Adrenal gland (tissue), 12 donors: ENCODE results near the gene IFIT1B. TPM values are rescaled to one million over a fixed set of nuclear protein-coding genes. Genes with fewer than 3 reads are reported as not detected.

Experiments used
- DNase-seq, 7 donors: peaks; one replicate each; pipeline ENCODE4 v3.0.0-alpha.2; 2019 to 2020
- H3K27ac ChIP-seq, 5 donors: fragments of 200-600 bp; sonication (generic) in 4 of 5; 1 replicate in 3 of 5; 2 replicates in 2 of 5; pipeline versions ENCODE4 v1.5.1 to v1.8.0; 2016 to 2020; ENCODE audit warnings: mild to moderate bottlenecking in 1 of 5
- H3K27me3 ChIP-seq: fragments of 200-600 bp; 2 replicates; pipeline ENCODE4 v1.8.0; 2021
- H3K36me3 ChIP-seq, 2 donors: fragments of 200-600 bp; replicated peaks in 1 of 2; 1 replicate in 1 of 2; 2 replicates in 1 of 2; pipeline versions ENCODE4 v1.5.1 to v1.8.0; 2018 to 2022
- H3K4me1 ChIP-seq, 2 donors: fragments of 200-600 bp; replicated peaks in 1 of 2; 1 replicate in 1 of 2; 2 replicates in 1 of 2; pipeline versions ENCODE4 v1.5.1 to v1.8.0; 2018 to 2021
- H3K4me3 ChIP-seq, 4 donors: fragments of 200-600 bp; sonication (generic) in 3 of 4; one replicate each; pipeline ENCODE4 v1.5.1; 2016 to 2018
- H3K9me3 ChIP-seq, 3 donors: fragments of 200-600 bp; sonication (generic) in 1 of 3; replicated peaks in 1 of 3; 1 replicate in 2 of 3; 2 replicates in 1 of 3; pipeline versions ENCODE4 v1.5.1 to v1.8.0; 2016 to 2021
- POLR2A ChIP-seq, 2 donors: fragments of 450-650 bp; IDR thresholded peaks; one replicate each; pipeline ENCODE4 v1.6.1; 2017; ENCODE audit warnings: antibody characterized with exemption in 2 of 2, mild to moderate bottlenecking in 2 of 2, moderate library complexity in 1 of 2
- WGBS, 4 donors: extraction: QIAGEN DNeasy Blood & Tissue Kit in 2 of 4; methylation state at CpG; one replicate each; pipeline versions ENCODE4 v1.1.5 to v1.1.7; 2013 to 2017; 5-methylcytosine and 5-hydroxymethylcytosine counted together
- intact Hi-C, 2 donors: fragments of 100-400 bp; cut with DNase I; formaldehyde crosslinking; loops; one replicate each; pipeline versions ENCODE4 v1.14.1 to v1.15.0; 2022 to 2023
- polyA plus RNA-seq, 3 donors: library from polyadenylated mRNA; stranded (reverse); fragments of 200-250 nt in 2 of 3; fragments of 350-450 nt in 1 of 3; fragmentation: Illumina TruSeq in 1 of 3; extraction: RNeasy Lipid Tissue Mini Kit (QIAGEN cat#74804) in 1 of 3; gene quantifications; one replicate each; pipeline ENCODE4 v1.2.3, GENCODE V29; 2013 to 2014
- total RNA-seq, 9 donors: library from RNA; depleted of rRNA in 4 of 9; stranded (reverse); fragments of >200 nt in 4 of 9; fragments of 120-200 nt in 1 of 9; fragmentation: NEBNext Ultra II Directional in 1 of 9; extraction: Animal tissue kit (Norgen Biotek cat#: 25700) in 1 of 9; gene quantifications; one replicate each; pipeline versions ENCODE4 v1.1.0 to v1.2.4, GENCODE V29; 2013 to 2023
- TF ChIP-seq, protein P1 (sequence below), 6 experiments: fragments of 450-650 bp in 4 of 6; fragments of 200-600 bp in 2 of 6; sonication (generic) in 1 of 6; IDR thresholded peaks; 1 replicate in 5 of 6; 2 replicates in 1 of 6; pipeline versions ENCODE4 v1.5.1 to v1.8.0; 2016 to 2021; ENCODE audit warnings: antibody characterized with exemption in 6 of 6, mild to moderate bottlenecking in 2 of 6, moderate library complexity in 1 of 6
- donor health status: healthy with polysubstance abuse.
- donor health status: Bipolar disorder and iron deficiency.
- donor health status: DM: yes; HTN: yes; CAD: no.
- donor health status: DM: no; HTN: no; CAD: no.
- donor health status: DM: no; HTN: no; CAD: no.
- donor health status: DM: yes; HTN: yes; CAD: no.

The IFIT1B gene
- total and polyA plus RNA-seq, 12 donors: 0.07 to 1.7 (median 0.23) TPM; not detected in 8

DNA sequence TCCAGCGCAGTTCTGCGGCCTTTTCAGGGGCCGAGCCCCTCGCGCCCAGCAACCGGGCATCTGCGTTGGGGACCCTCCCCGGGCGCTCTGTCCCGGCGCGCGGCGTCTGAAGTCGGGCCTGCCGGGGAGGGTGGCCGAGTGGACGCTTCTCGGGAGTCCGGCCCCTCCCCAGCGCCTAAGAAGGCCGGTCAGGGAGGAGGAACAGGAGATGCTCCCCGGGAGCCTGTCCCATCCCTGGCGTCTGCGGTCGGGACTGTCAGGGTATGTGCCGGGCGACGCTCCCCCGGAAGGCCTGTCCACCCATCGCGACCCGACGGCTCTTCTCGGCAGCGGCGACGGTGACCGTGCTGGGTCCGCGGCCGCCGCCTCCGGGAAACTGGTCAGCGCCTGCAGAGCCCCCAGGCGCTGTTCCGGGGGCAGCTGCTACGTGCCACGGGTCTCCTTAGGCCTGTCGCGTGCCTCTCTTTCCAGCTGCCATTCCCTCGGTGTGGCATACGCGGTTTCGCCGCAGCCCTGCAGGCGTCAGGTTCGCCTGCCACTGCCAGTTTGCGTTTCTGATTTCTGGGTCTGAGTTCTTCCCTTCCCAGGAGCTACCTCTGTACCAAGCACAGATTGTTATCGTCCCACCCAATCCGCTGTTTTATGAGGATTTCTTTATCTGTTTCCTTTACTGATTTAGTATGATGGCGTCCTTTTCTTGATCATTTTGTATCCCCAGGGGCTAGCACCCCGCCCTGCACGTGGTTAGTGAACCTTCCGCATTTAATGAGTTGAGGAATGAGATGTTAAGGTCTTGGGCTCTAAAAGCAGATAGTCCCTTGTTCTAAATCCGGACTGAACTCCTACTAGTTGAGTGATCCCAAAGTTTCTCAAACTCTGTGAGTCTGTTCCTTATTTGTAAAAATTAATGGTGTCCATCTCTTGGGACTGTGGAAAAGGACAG lies 37.3 kb downstream of the IFIT1B start:
- no peaks in the 10 kb centered on the region for H3K27me3 ChIP-seq
- no peaks in the 10 kb centered on the region for H3K9me3 ChIP-seq
- WGBS, 4 donors: 1 to 4% (median 2%) methylated on average over 20 to 66 of the region's 66 CpGs
- DNase-seq: peak; percentile 48 to 71 (median 55)
- TF ChIP-seq, protein P1, sequence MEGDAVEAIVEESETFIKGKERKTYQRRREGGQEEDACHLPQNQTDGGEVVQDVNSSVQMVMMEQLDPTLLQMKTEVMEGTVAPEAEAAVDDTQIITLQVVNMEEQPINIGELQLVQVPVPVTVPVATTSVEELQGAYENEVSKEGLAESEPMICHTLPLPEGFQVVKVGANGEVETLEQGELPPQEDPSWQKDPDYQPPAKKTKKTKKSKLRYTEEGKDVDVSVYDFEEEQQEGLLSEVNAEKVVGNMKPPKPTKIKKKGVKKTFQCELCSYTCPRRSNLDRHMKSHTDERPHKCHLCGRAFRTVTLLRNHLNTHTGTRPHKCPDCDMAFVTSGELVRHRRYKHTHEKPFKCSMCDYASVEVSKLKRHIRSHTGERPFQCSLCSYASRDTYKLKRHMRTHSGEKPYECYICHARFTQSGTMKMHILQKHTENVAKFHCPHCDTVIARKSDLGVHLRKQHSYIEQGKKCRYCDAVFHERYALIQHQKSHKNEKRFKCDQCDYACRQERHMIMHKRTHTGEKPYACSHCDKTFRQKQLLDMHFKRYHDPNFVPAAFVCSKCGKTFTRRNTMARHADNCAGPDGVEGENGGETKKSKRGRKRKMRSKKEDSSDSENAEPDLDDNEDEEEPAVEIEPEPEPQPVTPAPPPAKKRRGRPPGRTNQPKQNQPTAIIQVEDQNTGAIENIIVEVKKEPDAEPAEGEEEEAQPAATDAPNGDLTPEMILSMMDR (IDR thresholded peaks at IDR 0.05): peak in 1 of 6 experiments; percentile 27
- TF ChIP-seq POLR2A (IDR thresholded peaks at IDR 0.05): peak in 1 of 2 donors; percentile 13
- peak overlapping the region; percentile 84 to 98 (median 94) for H3K27ac ChIP-seq
- intact Hi-C loops: no loop called here
- no peaks in the 10 kb centered on the region for H3K36me3 ChIP-seq
- H3K4me1 ChIP-seq: peaks cover 14 to 52% of the 10 kb centered on the region in 2 donors
- peak overlapping the region; percentile 52 to 96 (median 78) for H3K4me3 ChIP-seq

DNA sequence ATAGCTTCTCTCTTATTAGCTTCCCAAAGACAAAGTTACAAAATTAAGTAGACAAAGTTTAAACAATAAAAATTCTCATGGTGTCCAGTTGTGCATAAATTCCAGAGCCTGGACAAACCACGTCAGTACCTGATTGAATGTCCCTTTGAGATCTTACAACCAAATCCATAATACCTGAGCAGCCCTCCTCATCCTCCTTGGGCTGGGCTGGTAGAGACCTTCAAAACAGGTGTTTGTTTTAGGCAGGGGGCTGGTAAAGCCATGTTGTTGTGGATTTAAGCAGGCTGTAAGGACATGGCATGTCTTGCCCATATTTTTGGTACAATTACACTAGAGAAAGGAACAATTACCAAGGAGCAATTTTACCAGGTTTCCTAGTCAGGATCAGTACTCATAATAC lies 38.6 kb downstream of the IFIT1B start:
- TF ChIP-seq POLR2A (IDR thresholded peaks at IDR 0.05): no peak
- TF ChIP-seq, protein P1 (IDR thresholded peaks at IDR 0.05): no peak
- Histone ChIP-seq H3K4me1 (peaks cover 14 to 57% of the 10 kb centered on the region in 2 donors), H3K9me3 (no peaks in the 10 kb centered on the region), H3K27ac (peak overlapping the region in 1 of 5 donors; percentile 98), H3K27me3 (no peaks in the 10 kb centered on the region), H3K36me3 (no peaks in the 10 kb centered on the region), H3K4me3 (no peak overlapping the region)
- WGBS, 4 donors: 69 to 91% (median 78%) methylated on average over 1 of the region's 1 CpG
- intact Hi-C loops: no loop called here
- no peak for DNase-seq

DNA sequence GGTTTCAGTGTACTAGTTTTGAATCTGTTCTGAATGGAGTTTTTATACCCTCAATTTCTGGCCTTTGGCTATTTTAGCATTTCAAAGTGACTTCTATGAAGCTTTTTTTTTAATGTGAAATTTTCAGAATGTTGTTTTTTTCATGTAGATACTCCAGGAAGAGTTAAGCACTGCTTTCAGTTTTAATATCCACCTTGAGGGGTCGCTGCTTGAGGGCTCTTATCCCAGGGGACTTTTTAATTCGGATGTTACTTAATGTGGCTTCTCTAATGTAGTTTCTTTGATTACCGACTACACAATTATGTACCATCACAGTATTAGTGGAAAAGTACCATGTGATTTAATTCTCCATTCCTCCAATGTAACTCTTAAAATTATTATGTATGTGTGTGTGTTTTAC lies 41.7 kb downstream of the IFIT1B start:
- intact Hi-C loops: no loop called here

DNA sequence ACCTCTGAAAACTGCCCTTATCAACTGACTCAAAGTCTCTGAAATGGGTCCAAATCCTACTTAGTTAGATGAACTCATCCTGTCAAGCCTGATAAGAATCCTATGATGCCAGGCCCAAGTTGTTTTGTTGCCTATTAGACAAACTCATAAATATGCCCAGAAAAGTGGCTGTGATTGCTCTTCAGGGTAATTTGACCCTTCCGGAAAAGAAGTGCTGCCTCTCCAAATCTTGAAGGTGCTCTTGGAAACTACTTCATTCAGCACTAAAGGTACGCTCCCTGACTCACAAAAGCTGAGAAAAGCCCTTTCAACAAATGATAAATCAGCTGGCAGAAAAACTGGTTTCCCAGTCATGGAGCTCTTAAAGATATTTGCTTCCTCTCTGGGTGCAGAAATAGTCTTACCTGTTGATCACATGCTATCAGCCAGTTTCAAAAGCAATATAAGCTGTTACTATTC lies 43.2 kb downstream of the IFIT1B start:
- DNase-seq: no peak
- Histone ChIP-seq H3K4me1 (peaks cover 6 to 48% of the 10 kb centered on the region in 2 donors), H3K27me3 (no peaks in the 10 kb centered on the region), H3K27ac (peak overlapping the region in 1 of 5 donors; percentile 32), H3K36me3 (no peaks in the 10 kb centered on the region), H3K4me3 (no peak overlapping the region), H3K9me3 (no peaks in the 10 kb centered on the region)
- WGBS, 4 donors: 62 to 91% (median 75%) methylated on average over 2 of the region's 2 CpGs
- TF ChIP-seq, protein P1 (IDR thresholded peaks at IDR 0.05): no peak
- no peak for TF ChIP-seq POLR2A (IDR thresholded peaks at IDR 0.05)
- intact Hi-C loops: no loop called here

More for the DNA sequence above, 41.7 kb downstream of the IFIT1B start:
- H3K36me3 ChIP-seq: no peaks in the 10 kb centered on the region
- no peak overlapping the region for H3K27ac ChIP-seq
- H3K9me3 ChIP-seq: no peaks in the 10 kb centered on the region
- no peaks in the 10 kb centered on the region for H3K27me3 ChIP-seq
- no peak overlapping the region for H3K4me3 ChIP-seq
- WGBS, 4 donors: 39 to 54% (median 50%) methylated on average over 3 of the region's 3 CpGs
- peaks cover 9 to 56% of the 10 kb centered on the region in 2 donors for H3K4me1 ChIP-seq
- TF ChIP-seq, protein P1 (IDR thresholded peaks at IDR 0.05): peak in 2 of 6 experiments; percentile 10 to 32
- TF ChIP-seq POLR2A (IDR thresholded peaks at IDR 0.05): no peak
- DNase-seq: no peak
